HUES6 (cell line): ENCODE results near the gene CAMK1.

Experiments used
- H3K27ac ChIP-seq: 2 replicates; pipeline ENCODE4 v1.7.0; 2013; ENCODE audit warnings: low read depth, mild to moderate bottlenecking, low read length, inconsistent platforms
- H3K27me3 ChIP-seq: 2 replicates; pipeline ENCODE4 v1.6.1; 2013; ENCODE audit warnings: low read length; ENCODE audit not compliant: control insufficient read depth, insufficient read depth
- H3K36me3 ChIP-seq: 2 replicates; pipeline ENCODE4 v1.6.1; 2013; ENCODE audit warnings: low read length; ENCODE audit not compliant: control insufficient read depth, insufficient read depth
- H3K4me1 ChIP-seq: 2 replicates; pipeline ENCODE4 v1.6.1; 2013; ENCODE audit warnings: low read length; ENCODE audit not compliant: control insufficient read depth, insufficient read depth
- H3K4me3 ChIP-seq: 2 replicates; pipeline ENCODE4 v1.5.1; 2013; ENCODE audit warnings: low read depth, low read length
- H3K9ac ChIP-seq: one replicate; pipeline ENCODE4 v1.6.1; 2013; ENCODE audit warnings: mild to moderate bottlenecking, low read length
- H3K9me3 ChIP-seq: 2 replicates; pipeline ENCODE4 v1.6.1; 2013; ENCODE audit warnings: low read depth, low read length; ENCODE audit not compliant: control insufficient read depth, insufficient read depth

Gene CAMK1

DNA sequence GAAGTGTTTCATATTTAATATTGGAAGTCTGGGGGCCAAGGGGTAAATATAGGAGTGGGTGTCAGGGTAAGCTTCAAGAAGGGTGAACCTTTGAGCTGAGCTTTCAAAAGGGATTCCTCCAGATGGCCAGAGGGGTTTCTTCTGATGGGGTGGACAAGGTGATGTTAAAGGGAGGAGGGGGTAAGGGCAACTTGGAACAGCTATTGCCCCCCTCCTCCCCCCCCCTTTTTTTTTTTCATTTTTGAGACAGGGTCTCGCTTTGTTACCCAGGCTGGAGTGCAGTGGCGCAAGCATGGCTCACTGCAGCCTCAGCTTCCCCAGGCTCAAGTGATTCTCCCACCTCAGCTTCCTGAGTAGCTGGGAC, 38.2 kb upstream of the CAMK1 start:
- no peak overlapping the region for H3K27ac ChIP-seq

DNA sequence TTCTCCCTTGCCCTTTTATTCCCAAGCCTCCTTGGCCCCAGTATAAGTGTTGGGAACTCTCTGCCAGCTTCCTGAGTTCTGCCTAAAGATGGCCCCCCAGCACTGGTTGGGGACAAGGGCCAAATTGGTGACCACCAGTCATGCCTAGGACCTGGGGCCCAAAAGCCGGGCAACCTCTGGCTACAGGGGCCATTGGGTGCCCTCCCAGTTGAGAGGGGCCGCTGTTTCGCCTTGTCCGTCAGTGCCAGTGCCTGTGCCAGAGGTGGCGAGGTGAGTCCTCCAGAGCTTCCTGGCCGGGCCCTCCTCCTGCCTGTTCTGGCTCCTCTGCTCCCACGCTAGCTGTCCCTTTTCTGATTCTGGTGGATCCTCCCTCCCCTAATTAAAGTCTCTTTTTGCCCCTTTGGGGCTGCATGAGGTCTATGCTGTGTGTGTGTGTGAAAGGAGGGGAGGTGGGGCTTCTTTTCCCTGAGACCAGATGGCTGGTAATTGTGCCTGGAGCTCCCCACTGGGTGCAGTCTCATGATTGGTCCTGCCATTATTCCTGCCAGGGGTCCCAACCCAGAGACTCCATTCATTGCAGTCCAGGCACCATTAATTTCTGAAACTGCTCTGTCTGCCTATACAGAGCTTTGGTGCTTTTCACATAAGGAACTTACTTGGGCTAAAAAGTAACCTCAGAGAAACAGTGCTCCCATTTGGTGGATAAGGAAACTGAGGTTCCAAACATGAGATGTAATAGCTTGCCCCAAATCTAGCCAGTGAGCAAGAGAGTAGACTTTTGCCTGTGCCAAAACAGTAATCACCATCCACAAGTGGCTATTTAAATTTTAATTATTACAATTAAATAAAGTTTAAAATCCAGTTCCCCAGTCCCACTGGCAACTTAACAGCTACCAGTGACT, 37.2 kb upstream of the CAMK1 start:
- H3K9me3 ChIP-seq, result no peaks in the 10 kb centered on the region
- no peak overlapping the region for H3K27ac ChIP-seq
- peaks cover 13% of the 10 kb centered on the region; the same call in 1 of the 2 replicates for H3K4me1 ChIP-seq
- no peak overlapping the region for H3K9ac ChIP-seq
- peaks cover 50% of the 10 kb centered on the region for H3K36me3 ChIP-seq
- peaks cover 12% of the 10 kb centered on the region for H3K27me3 ChIP-seq
- H3K4me3 ChIP-seq, result no peak overlapping the region

More for the DNA sequence above, 38.2 kb upstream of the CAMK1 start:
- H3K4me3 ChIP-seq, result no peak overlapping the region
- H3K9ac ChIP-seq, result no peak overlapping the region
- H3K36me3 ChIP-seq, result peaks cover 46% of the 10 kb centered on the region
- peaks cover 13% of the 10 kb centered on the region; the same call in 1 of the 2 replicates for H3K4me1 ChIP-seq
- H3K9me3 ChIP-seq, result no peaks in the 10 kb centered on the region
- H3K27me3 ChIP-seq, result peaks cover 12% of the 10 kb centered on the region

DNA sequence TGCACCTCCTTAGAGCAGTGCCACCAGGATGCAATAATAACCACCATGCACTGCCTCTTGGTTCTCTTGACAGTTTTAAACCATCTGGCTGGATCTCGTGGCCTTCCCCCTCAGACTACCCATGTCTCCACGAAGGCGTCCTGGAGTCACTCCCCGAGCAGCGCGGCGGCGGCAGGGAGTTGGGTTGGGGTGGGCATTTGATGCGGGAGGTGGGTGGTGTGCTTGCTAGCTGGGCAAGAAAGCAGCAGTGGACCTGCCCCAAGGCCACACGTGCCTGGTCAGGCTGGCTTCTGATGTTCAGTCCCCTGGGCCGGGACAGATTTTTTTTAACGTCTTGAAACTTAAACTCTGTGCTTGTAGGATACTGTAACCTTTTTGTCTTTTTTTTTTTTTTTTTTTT, 36.4 kb upstream of the CAMK1 start:
- peaks cover 13% of the 10 kb centered on the region; the same call in 1 of the 2 replicates for H3K4me1 ChIP-seq
- no peaks in the 10 kb centered on the region for H3K9me3 ChIP-seq
- H3K36me3 ChIP-seq, result peaks cover 57% of the 10 kb centered on the region
- H3K27me3 ChIP-seq, result peaks cover 8% of the 10 kb centered on the region
- no peak overlapping the region for H3K4me3 ChIP-seq
- no peak overlapping the region for H3K9ac ChIP-seq
- H3K27ac ChIP-seq, result no peak overlapping the region

DNA sequence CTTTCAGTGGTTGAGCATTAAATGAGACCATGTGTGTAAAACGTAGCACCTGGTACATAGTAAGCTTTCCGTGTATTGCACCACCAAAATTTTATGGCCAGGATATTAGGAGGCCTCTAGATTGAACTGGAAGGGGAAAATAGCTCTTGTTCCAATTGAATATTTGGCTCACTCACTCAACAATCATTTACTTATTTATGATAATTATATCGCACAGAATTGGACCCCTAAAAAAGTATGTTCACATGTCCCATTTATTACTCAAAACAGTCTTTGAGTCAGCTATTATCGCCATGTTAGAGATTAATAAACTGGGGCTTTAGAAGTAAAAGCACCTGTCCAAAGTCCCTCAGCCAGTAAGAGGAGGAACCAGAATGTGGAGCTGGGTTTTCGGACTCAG, 35.2 kb upstream of the CAMK1 start:
- H3K9me3 ChIP-seq, result no peaks in the 10 kb centered on the region

DNA sequence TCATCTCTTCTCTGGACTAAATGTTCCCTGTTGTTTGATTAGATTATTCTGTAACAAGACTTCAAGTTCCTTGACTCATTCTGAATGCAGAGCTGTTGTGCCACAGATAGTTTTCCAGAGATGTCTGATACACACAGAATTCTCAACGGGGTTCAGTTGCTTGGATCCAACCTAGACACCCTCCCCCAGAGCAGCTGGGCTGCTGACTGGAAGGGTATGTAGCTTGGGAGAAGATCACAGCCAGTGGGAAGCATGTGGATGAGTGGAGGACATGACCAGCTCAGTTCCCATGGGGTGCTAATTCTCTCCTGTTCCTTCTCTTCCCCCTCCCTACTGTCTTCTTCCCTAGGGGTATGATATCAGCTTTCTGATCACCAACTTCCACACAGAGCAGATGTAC, 33.7 kb upstream of the CAMK1 start:
- H3K4me3 ChIP-seq, result no peak overlapping the region
- no peaks in the 10 kb centered on the region for H3K27me3 ChIP-seq
- H3K27ac ChIP-seq, result no peak overlapping the region
- H3K4me1 ChIP-seq, result 0 out of 2 replicates have a peak, but pooled peaks cover 2% of the 10 kb centered on the region
- H3K36me3 ChIP-seq, result peaks cover 83% of the 10 kb centered on the region
- no peaks in the 10 kb centered on the region for H3K9me3 ChIP-seq
- H3K9ac ChIP-seq, result no peak overlapping the region

More for the DNA sequence above, 35.2 kb upstream of the CAMK1 start:
- peaks cover 13% of the 10 kb centered on the region; the same call in 1 of the 2 replicates for H3K4me1 ChIP-seq
- no peak overlapping the region for H3K9ac ChIP-seq
- H3K4me3 ChIP-seq, result no peak overlapping the region
- no peaks in the 10 kb centered on the region for H3K27me3 ChIP-seq
- H3K27ac ChIP-seq, result no peak overlapping the region
- H3K36me3 ChIP-seq, result peaks cover 68% of the 10 kb centered on the region

DNA sequence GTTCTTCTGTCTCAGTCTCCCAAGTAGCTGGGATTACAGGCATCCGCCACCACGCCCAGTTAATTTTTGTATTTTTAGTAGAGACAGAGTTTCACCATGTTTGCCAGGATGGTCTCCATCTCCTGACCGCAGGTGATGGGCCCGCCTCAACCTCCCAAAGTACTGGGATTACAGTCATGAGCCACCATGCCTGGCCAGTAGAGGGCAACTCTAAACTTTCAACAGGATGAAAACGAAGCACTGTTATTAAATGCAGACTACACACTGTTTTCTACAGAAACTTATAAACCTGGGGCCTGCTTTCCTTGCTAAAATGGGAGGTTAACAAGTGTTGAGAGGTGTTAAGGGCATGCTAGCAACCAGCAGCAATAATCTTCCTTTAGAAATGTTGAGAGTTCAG, 30.8 kb upstream of the CAMK1 start:
- no peak overlapping the region for H3K9ac ChIP-seq
- H3K9me3 ChIP-seq, result no peaks in the 10 kb centered on the region
- no peak overlapping the region for H3K4me3 ChIP-seq
- H3K27me3 ChIP-seq, result no peaks in the 10 kb centered on the region
- H3K27ac ChIP-seq, result no peak overlapping the region
- H3K36me3 ChIP-seq, result peaks cover 85% of the 10 kb centered on the region
- H3K4me1 ChIP-seq, result no peaks in the 10 kb centered on the region

DNA sequence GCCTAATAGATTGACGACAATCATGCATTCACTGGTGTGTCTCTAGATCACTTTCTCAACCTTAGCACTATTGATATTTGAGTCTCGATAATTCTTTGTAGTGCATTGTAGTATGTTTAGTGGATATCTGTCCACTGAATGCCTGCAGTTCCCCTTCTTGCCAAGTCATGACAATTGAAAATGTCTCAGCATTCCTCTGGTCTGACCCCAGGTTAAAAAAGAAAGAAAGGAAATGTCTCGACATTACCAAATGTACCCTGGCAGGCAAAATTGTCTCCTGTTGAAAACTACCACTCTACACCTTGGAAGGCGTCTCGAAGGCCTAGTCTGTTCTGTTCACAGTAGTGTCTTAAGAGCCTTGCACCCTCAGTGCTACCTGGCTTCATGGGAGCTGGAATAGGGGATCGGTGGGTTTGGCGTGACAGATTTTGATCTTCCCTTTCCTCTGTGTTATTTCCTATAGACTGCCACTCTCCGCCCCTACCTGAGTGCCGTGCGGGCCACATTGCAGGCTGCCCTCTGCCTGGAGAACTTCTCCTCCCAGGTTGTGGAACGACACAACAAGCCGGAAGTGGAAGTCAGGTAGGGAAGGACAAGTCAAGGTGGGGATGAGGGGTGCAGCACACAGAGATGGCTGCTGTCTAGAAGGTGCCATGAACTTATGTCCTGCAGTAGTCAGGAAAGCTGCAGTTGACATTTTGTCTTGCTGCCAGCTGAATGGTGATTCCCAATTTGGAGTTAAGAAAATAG, 27.6 kb upstream of the CAMK1 start:
- H3K36me3 ChIP-seq, result peaks cover 65% of the 10 kb centered on the region
- no peak overlapping the region for H3K4me3 ChIP-seq
- H3K9ac ChIP-seq, result no peak overlapping the region
- no peaks in the 10 kb centered on the region for H3K9me3 ChIP-seq
- H3K4me1 ChIP-seq, result peaks cover 5% of the 10 kb centered on the region; the same call in 1 of the 2 replicates
- no peaks in the 10 kb centered on the region for H3K27me3 ChIP-seq
- H3K27ac ChIP-seq, result no peak overlapping the region

DNA sequence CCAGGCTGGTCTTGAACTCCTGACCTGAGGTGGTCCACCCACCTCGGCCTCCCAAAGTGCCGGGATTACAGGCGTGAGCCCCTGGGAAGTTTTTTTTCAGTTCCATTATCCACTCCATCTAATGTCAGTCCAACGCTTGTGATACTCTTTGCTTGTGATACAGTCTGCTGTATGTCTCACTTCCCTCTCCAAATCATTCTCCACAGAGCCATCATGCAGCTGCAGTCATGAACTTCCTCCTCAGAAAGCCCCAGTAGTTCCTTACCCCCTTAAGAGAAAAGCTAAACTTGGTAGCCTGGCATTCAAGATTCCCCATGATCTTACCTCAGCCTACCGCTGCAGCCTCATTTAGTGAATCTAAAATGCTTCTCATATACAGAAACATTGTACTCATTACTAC, 25.5 kb upstream of the CAMK1 start:
- H3K9me3 ChIP-seq, result no peaks in the 10 kb centered on the region
- H3K27me3 ChIP-seq, result no peaks in the 10 kb centered on the region
- peaks cover 53% of the 10 kb centered on the region for H3K36me3 ChIP-seq
- peaks cover 8% of the 10 kb centered on the region; the same call in 1 of the 2 replicates for H3K4me1 ChIP-seq
- no peak overlapping the region for H3K9ac ChIP-seq
- H3K27ac ChIP-seq, result no peak overlapping the region
- H3K4me3 ChIP-seq, result no peak overlapping the region

DNA sequence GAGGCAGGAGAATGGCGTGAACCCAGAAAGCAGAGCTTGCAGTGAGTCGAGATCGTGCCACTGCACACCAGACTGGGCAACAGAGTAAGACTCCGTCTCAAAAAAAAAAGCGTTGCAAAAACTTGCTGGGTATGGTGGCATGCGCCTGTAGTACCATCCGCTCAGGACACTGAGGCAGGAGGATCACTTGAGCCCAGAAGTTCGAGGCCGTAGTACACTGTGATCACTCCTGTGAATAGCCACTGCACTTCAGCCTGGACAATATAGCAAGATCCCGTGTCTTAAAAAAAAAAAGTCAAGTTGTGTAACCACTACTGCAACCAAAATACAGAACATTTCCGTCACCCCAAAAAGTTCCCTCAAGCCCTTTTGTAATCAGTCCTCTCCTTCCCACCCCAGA, 24.7 kb upstream of the CAMK1 start:
- peaks cover 53% of the 10 kb centered on the region for H3K36me3 ChIP-seq
- H3K9me3 ChIP-seq, result no peaks in the 10 kb centered on the region
- H3K27ac ChIP-seq, result no peak overlapping the region
- H3K9ac ChIP-seq, result no peak overlapping the region
- H3K27me3 ChIP-seq, result no peaks in the 10 kb centered on the region
- no peak overlapping the region for H3K4me3 ChIP-seq
- peaks cover 8% of the 10 kb centered on the region; the same call in 1 of the 2 replicates for H3K4me1 ChIP-seq

DNA sequence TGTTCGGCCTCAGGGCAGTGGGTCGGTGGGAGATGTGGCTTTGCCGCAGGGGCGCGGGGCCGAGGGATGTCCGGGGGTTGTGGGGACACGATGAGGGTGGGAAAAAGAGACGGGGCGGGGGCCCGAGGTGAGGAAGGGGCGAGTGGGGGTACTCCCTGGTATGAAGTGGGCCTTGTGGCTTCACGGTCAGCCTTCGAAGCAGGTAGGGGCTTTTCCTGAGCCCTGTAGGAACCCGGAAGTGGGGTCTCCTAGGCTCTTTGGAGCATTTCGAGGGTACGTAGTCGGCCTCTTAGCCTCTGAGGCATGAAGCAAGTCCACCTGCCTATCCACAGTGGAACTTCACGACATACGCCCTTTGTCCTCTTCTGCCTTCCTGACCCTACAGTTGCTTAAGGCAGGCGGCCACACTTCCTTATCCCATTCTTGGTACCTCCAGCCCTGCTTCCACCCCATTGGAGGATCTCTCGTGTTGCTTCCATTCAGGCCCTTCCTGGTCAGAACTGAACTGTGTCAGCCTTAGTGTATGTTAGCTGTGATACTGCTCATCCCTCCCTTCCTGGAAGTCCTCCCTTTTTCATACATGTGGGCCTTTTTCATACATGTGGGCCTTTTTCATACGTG, 23.5 kb upstream of the CAMK1 start:
- peak overlapping the region; percentile 100 for H3K9ac ChIP-seq
- peak overlapping the region; percentile 100 for H3K27ac ChIP-seq
- peaks cover 47% of the 10 kb centered on the region for H3K36me3 ChIP-seq
- peaks cover 8% of the 10 kb centered on the region; the same call in 1 of the 2 replicates for H3K4me1 ChIP-seq
- H3K27me3 ChIP-seq, result no peaks in the 10 kb centered on the region
- no peaks in the 10 kb centered on the region for H3K9me3 ChIP-seq
- H3K4me3 ChIP-seq, result peak overlapping the region; percentile 99
